ENCODE data around the gene CAPN10. TPM values are rescaled to one million over a fixed set of nuclear protein-coding genes. Genes with fewer than 3 reads are reported as not detected.

Gene CAPN10
- total RNA-seq, 4 donors from 2014 or later, result 28.0 to 66.3 (median 54.8) TPM

DNA sequence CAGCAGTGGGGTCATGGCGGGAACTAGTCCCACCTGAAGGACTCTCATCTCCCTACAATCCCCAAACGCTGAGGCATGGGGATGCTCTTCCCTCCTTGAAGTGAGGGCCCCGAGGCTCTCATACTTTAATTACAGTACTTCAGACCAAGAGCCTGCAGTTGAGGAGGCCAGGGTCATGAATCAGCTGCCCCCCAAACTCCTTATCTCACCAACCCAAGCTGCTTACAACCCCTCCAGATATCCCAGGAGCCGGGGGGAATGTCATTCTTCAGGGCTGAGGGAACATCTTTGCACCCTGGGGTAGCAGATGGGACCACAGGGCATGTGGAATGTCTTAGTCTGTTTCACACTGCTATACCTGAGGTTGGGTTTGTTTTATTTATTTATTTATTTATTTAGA, 2.8 kb upstream of the CAPN10 start:
- peaks cover 0 to 7% (median 0%) of the 10 kb centered on the region in 4 donors for H3K9me3 ChIP-seq
- H3K27ac ChIP-seq, result peak overlapping the region in 2 of 4 donors; percentile 77 to 96
- H3K4me1 ChIP-seq, result peaks cover 0 to 79% (median 44%) of the 10 kb centered on the region in 4 donors
- WGBS, 2 donors, result 79 to 91% methylated on average over 4 of the region's 4 CpGs
- no peak overlapping the region for H3K4me3 ChIP-seq
- peaks cover 0 to 27% (median 0%) of the 10 kb centered on the region in 3 donors for H3K36me3 ChIP-seq
- no peaks in the 10 kb centered on the region for H3K27me3 ChIP-seq
- TF ChIP-seq, protein P1, sequence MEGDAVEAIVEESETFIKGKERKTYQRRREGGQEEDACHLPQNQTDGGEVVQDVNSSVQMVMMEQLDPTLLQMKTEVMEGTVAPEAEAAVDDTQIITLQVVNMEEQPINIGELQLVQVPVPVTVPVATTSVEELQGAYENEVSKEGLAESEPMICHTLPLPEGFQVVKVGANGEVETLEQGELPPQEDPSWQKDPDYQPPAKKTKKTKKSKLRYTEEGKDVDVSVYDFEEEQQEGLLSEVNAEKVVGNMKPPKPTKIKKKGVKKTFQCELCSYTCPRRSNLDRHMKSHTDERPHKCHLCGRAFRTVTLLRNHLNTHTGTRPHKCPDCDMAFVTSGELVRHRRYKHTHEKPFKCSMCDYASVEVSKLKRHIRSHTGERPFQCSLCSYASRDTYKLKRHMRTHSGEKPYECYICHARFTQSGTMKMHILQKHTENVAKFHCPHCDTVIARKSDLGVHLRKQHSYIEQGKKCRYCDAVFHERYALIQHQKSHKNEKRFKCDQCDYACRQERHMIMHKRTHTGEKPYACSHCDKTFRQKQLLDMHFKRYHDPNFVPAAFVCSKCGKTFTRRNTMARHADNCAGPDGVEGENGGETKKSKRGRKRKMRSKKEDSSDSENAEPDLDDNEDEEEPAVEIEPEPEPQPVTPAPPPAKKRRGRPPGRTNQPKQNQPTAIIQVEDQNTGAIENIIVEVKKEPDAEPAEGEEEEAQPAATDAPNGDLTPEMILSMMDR (IDR thresholded peaks at IDR 0.05), result no peak
- TF ChIP-seq EP300 (IDR thresholded peaks at IDR 0.05) (no peak), POLR2A (IDR thresholded peaks at IDR 0.05) (no peak)
- DNase-seq (ENCODE audit: low spot score in 2 of 2), result no peak

GRCh38 chr2:240584486-240585031, 2.0 kb upstream of the CAPN10 start:
- TF ChIP-seq, protein P1 (IDR thresholded peaks at IDR 0.05), result no peak
- TF ChIP-seq POLR2A (IDR thresholded peaks at IDR 0.05), result no peak
- DNase-seq (ENCODE audit: low spot score in 2 of 2), result no peak
- Histone ChIP-seq H3K4me3 (peak overlapping the region in 2 of 4 donors; percentile 90 to 94), H3K4me1 (peaks cover 0 to 79% (median 39%) of the 10 kb centered on the region in 4 donors), H3K36me3 (peaks cover 0 to 32% (median 0%) of the 10 kb centered on the region in 3 donors), H3K27me3 (no peaks in the 10 kb centered on the region), H3K27ac (peak overlapping the region in 3 of 4 donors; percentile 83 to 96 (median 95)), H3K9me3 (peaks cover 0 to 7% (median 0%) of the 10 kb centered on the region in 4 donors)
- 73 to 78% methylated on average over 4 of the region's 4 CpGs for WGBS, 2 donors

- Histone ChIP-seq H3K4me1 (peaks cover 0 to 78% (median 34%) of the 10 kb centered on the region in 4 donors), H3K4me3 (peak overlapping the region; percentile 90 to 96 (median 93)), H3K36me3 (peaks cover 0 to 33% (median 0%) of the 10 kb centered on the region in 3 donors), H3K9me3 (peaks cover 0 to 7% (median 0%) of the 10 kb centered on the region in 4 donors), H3K27me3 (no peaks in the 10 kb centered on the region), H3K27ac (peak overlapping the region in 3 of 4 donors; percentile 83 to 96 (median 95))
- WGBS, 2 donors, result 83 to 86% methylated on average over 6 of the region's 6 CpGs
- TF ChIP-seq EP300 (IDR thresholded peaks at IDR 0.05) (no peak), POLR2A (IDR thresholded peaks at IDR 0.05) (no peak)
- TF ChIP-seq, protein P1 (IDR thresholded peaks at IDR 0.05), result no peak
- DNase-seq (ENCODE audit: low spot score in 2 of 2), result no peak
These were observed 1.4 kb upstream of the CAPN10 start for GRCh38 chr2:240585101-240585500.

GRCh38 chr2:240585681-240586197, 795 bp upstream of the CAPN10 start:
- DNase-seq (ENCODE audit: low spot score in 2 of 2), result no peak
- no peaks in the 10 kb centered on the region for H3K27me3 ChIP-seq
- peaks cover 0 to 33% (median 0%) of the 10 kb centered on the region in 3 donors for H3K36me3 ChIP-seq
- TF ChIP-seq, protein P1 (IDR thresholded peaks at IDR 0.05), result no peak
- 0 to 6% methylated on average over 14 to 20 of the region's 20 CpGs for WGBS, 2 donors
- H3K4me3 ChIP-seq, result peak overlapping the region; percentile 90 to 96 (median 93)
- peaks cover 0 to 7% (median 0%) of the 10 kb centered on the region in 4 donors for H3K9me3 ChIP-seq
- peak overlapping the region; percentile 83 to 96 (median 90) for H3K27ac ChIP-seq
- peaks cover 0 to 76% (median 30%) of the 10 kb centered on the region in 4 donors for H3K4me1 ChIP-seq

Data from tibial nerve (tissue), 4 donors.